Tibial nerve (tissue), 4 donors: Measurements from ENCODE around the gene P2RY11. TPM values are rescaled to one million over a fixed set of nuclear protein-coding genes. Genes with fewer than 3 reads are reported as not detected.

ENCODE experiments used
- DNase-seq, 2 donors: peaks; one replicate each; pipeline ENCODE4 v3.0.0-alpha.2; 2019; ENCODE audit warnings: low spot score in 2 of 2
- H3K27ac ChIP-seq, 4 donors: fragments of 200-600 bp; sonication (generic) in 3 of 4; one replicate each; pipeline ENCODE4 v1.5.1; 2017 to 2019; ENCODE audit warnings: mild to moderate bottlenecking in 1 of 4
- H3K27me3 ChIP-seq, 2 donors: fragments of 200-600 bp; sonication (generic) in 1 of 2; one replicate each; pipeline versions ENCODE4 v1.5.1 to v1.6.0; 2017 to 2019
- H3K36me3 ChIP-seq, 3 donors: fragments of 200-600 bp; sonication (generic); one replicate each; pipeline ENCODE4 v1.5.1; 2018 to 2019
- H3K4me1 ChIP-seq, 4 donors: fragments of 200-600 bp; sonication (generic) in 3 of 4; one replicate each; pipeline ENCODE4 v1.5.1; 2017 to 2019
- H3K4me3 ChIP-seq, 4 donors: fragments of 200-600 bp; sonication (generic) in 3 of 4; one replicate each; pipeline ENCODE4 v1.5.1; 2017 to 2019; ENCODE audit warnings: mild to moderate bottlenecking in 1 of 4, moderate library complexity in 1 of 4
- H3K9me3 ChIP-seq, 4 donors: fragments of 200-600 bp; sonication (generic) in 3 of 4; one replicate each; pipeline ENCODE4 v1.5.1; 2017 to 2019
- EP300 ChIP-seq, 2 donors: sonication (generic); formaldehyde crosslinking; IDR thresholded peaks; one replicate each; pipeline ENCODE4 v1.6.1; 2017; ENCODE audit warnings: antibody characterized with exemption in 2 of 2, mild to moderate bottlenecking in 1 of 2
- POLR2A ChIP-seq, 2 donors: fragments of 450-650 bp; IDR thresholded peaks; one replicate each; pipeline ENCODE4 v1.6.1; 2017; ENCODE audit warnings: antibody characterized with exemption in 2 of 2, mild to moderate bottlenecking in 2 of 2, moderate library complexity in 2 of 2
- WGBS, 2 donors: methylation state at CpG; one replicate each; pipeline ENCODE4 v1.1.5; 2018; 5-methylcytosine and 5-hydroxymethylcytosine counted together
- total RNA-seq, 4 donors: library from RNA; depleted of rRNA; stranded (reverse); fragments of >200 nt; gene quantifications; one replicate each; pipeline ENCODE4 v1.1.0, GENCODE V29; 2016
- TF ChIP-seq, protein P1 (sequence below), 5 experiments: fragments of 200-600 bp in 3 of 5; fragments of 450-650 bp in 2 of 5; sonication (generic) in 3 of 5; IDR thresholded peaks; one replicate each; pipeline ENCODE4 v1.5.1; 2016 to 2019; ENCODE audit warnings: antibody characterized with exemption in 5 of 5, mild to moderate bottlenecking in 3 of 5, moderate library complexity in 2 of 5

The P2RY11 gene
- total RNA-seq, 4 donors from 2014 or later = 2.1 to 19.5 (median 4.2) TPM

DNA sequence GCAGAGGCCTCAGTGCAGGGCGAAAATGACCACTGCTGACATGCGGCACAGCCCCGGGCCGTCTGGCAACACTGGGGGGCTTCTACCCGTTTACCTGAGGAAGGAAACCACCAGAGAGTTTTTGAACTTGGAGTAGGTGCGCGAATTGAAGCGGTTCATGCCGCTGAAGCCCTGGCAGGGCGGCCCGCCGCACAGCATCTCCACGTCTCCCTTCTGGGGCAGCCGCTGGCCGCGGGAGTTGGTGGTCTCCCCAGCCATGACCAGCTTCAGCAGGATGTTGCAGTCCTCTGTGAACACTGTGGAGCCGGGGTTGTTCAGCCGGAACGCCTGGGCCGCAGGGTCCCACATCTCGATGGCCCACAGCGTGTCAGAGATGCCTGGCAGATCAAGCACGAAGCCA, 28.5 kb downstream of the P2RY11 start:
- DNase-seq = no peak
- Histone ChIP-seq H3K9me3 (no peaks in the 10 kb centered on the region), H3K4me1 (no peaks in the 10 kb centered on the region), H3K36me3 (peaks cover 12 to 100% (median 42%) of the 10 kb centered on the region in 3 donors), H3K27me3 (no peaks in the 10 kb centered on the region), H3K27ac (no peak overlapping the region), H3K4me3 (no peak overlapping the region)
- 93 to 96% methylated on average over 19 to 23 of the region's 23 CpGs for WGBS, 2 donors
- no peak for TF ChIP-seq EP300 (IDR thresholded peaks at IDR 0.05)
- TF ChIP-seq, protein P1, sequence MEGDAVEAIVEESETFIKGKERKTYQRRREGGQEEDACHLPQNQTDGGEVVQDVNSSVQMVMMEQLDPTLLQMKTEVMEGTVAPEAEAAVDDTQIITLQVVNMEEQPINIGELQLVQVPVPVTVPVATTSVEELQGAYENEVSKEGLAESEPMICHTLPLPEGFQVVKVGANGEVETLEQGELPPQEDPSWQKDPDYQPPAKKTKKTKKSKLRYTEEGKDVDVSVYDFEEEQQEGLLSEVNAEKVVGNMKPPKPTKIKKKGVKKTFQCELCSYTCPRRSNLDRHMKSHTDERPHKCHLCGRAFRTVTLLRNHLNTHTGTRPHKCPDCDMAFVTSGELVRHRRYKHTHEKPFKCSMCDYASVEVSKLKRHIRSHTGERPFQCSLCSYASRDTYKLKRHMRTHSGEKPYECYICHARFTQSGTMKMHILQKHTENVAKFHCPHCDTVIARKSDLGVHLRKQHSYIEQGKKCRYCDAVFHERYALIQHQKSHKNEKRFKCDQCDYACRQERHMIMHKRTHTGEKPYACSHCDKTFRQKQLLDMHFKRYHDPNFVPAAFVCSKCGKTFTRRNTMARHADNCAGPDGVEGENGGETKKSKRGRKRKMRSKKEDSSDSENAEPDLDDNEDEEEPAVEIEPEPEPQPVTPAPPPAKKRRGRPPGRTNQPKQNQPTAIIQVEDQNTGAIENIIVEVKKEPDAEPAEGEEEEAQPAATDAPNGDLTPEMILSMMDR (IDR thresholded peaks at IDR 0.05) = no peak
- TF ChIP-seq POLR2A (IDR thresholded peaks at IDR 0.05) = no peak

DNA sequence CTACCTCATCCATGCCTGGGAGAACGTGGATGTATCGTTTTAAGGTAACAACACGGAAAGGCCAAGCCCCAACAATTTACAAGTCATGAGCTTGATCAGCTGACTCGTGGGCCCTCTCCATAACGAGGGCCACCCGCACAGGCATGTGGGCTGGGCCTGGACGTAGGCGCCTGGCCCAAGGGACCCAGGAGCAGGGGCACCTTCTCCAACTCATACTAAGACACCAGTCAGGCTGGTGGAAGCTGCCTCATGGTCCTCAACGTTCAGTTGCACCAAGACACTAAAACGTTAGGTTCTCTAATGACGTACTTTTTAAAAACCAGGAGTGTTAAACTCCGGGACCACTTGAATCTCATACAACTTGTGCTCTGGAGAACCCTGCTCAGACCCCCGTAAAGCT, 30.0 kb downstream of the P2RY11 start:
- Histone ChIP-seq H3K4me3 (no peak overlapping the region), H3K4me1 (no peaks in the 10 kb centered on the region), H3K9me3 (no peaks in the 10 kb centered on the region), H3K36me3 (peaks cover 8 to 100% (median 43%) of the 10 kb centered on the region in 3 donors), H3K27ac (peak overlapping the region in 1 of 4 donors; percentile 37), H3K27me3 (no peaks in the 10 kb centered on the region)
- WGBS, 2 donors = 85 to 87% methylated on average over 13 of the region's 13 CpGs
- TF ChIP-seq, protein P1 (IDR thresholded peaks at IDR 0.05) = no peak
- TF ChIP-seq POLR2A (IDR thresholded peaks at IDR 0.05) (no peak), EP300 (IDR thresholded peaks at IDR 0.05) (no peak)
- DNase-seq = no peak

DNA sequence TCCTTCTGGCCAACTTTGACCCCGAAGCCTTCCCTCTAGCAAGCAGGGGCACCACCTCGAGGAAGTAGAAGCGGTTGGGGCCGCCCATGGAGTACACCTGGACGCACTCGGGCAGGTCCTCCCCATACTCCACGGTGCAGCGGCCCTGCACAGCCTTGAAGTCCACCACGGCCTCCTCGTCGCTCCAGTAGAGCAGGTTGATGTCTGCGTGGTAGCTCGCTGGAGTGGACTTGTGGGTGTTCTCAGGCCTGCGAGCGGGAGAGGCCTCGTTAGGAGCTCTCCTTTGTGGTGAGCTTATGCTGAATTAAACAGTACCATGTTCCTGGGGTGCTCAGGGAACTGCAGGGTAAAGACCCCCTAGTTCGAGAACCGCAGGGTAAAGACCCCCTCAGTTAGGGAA, 30.5 kb downstream of the P2RY11 start:
- Histone ChIP-seq H3K9me3 (no peaks in the 10 kb centered on the region), H3K4me1 (no peaks in the 10 kb centered on the region), H3K27me3 (no peaks in the 10 kb centered on the region), H3K27ac (peak overlapping the region in 1 of 4 donors; percentile 37), H3K36me3 (peaks cover 5 to 100% (median 40%) of the 10 kb centered on the region in 3 donors), H3K4me3 (no peak overlapping the region)
- 95 to 100% methylated on average over 8 to 18 of the region's 18 CpGs for WGBS, 2 donors
- no peak for DNase-seq
- TF ChIP-seq, protein P1 (IDR thresholded peaks at IDR 0.05) = no peak
- TF ChIP-seq EP300 (IDR thresholded peaks at IDR 0.05) = no peak
- TF ChIP-seq POLR2A (IDR thresholded peaks at IDR 0.05) = no peak

DNA sequence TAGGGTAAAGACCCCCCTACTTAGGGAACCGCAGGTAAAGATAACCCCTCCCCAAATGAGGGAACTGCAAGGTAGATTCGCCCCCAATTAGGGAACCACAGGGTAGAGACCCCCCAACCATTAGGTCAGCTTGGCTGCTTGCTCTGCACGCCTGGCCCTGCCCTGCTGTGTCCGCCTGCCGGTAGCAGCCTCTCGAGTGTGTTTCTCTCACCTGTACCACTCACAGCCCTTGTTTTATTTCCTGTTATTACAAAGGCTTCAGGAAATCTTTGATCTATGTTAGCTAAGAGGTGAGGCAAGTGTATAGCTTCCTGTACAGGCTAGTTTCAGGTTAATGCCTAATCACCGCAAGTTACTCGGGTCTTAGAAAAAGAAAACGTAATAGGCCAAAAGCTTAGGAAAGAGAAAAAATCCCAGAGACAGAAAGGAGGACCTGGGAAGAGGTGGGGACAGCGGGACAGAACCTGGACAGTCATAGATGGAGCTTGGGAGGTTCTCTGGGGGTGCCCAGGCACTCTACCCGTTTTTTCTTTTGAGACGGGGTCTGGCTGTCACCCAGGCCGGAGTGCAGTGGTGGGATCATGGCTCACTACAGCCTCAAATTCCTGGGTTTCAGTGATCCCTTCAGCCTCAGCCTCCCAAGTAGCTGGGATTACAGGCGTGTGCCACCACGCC, 31.3 kb downstream of the P2RY11 start:
- 78 to 93% methylated on average over 15 of the region's 15 CpGs for WGBS, 2 donors
- peaks cover 2 to 100% (median 32%) of the 10 kb centered on the region in 3 donors for H3K36me3 ChIP-seq
- no peaks in the 10 kb centered on the region for H3K9me3 ChIP-seq
- no peak overlapping the region for H3K4me3 ChIP-seq
- H3K27ac ChIP-seq = peak overlapping the region in 1 of 4 donors; percentile 54
- no peaks in the 10 kb centered on the region for H3K4me1 ChIP-seq
- DNase-seq = no peak
- H3K27me3 ChIP-seq = no peaks in the 10 kb centered on the region
- TF ChIP-seq, protein P1 (IDR thresholded peaks at IDR 0.05) = no peak

DNA sequence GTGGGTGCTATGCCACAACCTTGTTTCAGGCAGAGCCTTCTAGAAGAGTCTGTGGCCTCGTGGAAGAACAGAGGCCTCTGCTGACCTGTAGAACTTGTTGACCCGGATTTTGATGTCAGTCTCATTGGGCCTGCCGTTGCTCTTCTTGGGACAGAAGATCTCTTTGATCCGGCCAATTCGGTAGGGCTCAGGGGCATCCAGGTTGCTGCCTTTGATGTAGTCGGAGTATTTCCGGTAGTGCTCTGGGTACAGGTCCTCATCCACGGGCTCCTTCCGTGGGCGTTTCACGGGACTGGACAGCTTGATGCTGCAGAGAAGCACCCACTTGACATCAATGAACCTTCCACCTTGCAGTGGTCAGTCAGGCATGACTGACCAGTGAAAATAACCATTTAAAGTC, 32.2 kb downstream of the P2RY11 start:
- Histone ChIP-seq H3K36me3 (peaks cover 2 to 100% (median 30%) of the 10 kb centered on the region in 3 donors), H3K27me3 (no peaks in the 10 kb centered on the region), H3K4me1 (no peaks in the 10 kb centered on the region), H3K4me3 (no peak overlapping the region), H3K27ac (peak overlapping the region in 1 of 4 donors; percentile 34), H3K9me3 (no peaks in the 10 kb centered on the region)
- TF ChIP-seq, protein P1 (IDR thresholded peaks at IDR 0.05) = no peak
- TF ChIP-seq POLR2A (IDR thresholded peaks at IDR 0.05) (no peak), EP300 (IDR thresholded peaks at IDR 0.05) (no peak)
- no peak for DNase-seq
- WGBS, 2 donors = 83 to 89% methylated on average over 11 of the region's 11 CpGs
